ENCODE measurements around the gene DNAAF1.
A peak's percentile ranks its signal among the peaks of the same experiment; 100 is the strongest.

The DNAAF1 gene

DNA sequence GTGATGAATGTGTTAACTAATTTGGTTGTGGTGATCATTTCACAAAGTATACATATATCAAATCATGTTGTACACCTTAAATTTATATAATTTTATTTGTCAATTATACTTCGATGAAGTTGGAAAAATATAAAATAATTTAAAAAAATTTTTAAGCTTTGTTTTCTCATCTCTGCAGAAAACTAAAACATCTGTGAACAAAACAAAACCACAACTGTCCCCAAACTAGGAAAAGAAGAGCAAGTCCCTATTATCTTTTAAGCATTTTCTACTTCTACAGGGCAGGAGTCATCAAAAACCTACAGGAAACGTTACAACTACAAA lies 6.6 kb upstream of the DNAAF1 start:
- no peak overlapping the region for H3K4me3 ChIP-seq (ENCODE audit: low read depth, low read length)
- DNase-seq (ENCODE audit: low read depth): no peak
- TF ChIP-seq, protein P1, sequence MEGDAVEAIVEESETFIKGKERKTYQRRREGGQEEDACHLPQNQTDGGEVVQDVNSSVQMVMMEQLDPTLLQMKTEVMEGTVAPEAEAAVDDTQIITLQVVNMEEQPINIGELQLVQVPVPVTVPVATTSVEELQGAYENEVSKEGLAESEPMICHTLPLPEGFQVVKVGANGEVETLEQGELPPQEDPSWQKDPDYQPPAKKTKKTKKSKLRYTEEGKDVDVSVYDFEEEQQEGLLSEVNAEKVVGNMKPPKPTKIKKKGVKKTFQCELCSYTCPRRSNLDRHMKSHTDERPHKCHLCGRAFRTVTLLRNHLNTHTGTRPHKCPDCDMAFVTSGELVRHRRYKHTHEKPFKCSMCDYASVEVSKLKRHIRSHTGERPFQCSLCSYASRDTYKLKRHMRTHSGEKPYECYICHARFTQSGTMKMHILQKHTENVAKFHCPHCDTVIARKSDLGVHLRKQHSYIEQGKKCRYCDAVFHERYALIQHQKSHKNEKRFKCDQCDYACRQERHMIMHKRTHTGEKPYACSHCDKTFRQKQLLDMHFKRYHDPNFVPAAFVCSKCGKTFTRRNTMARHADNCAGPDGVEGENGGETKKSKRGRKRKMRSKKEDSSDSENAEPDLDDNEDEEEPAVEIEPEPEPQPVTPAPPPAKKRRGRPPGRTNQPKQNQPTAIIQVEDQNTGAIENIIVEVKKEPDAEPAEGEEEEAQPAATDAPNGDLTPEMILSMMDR (IDR thresholded peaks at IDR 0.05; ENCODE audit: low read depth, low read length, missing control alignments): no peak

DNA sequence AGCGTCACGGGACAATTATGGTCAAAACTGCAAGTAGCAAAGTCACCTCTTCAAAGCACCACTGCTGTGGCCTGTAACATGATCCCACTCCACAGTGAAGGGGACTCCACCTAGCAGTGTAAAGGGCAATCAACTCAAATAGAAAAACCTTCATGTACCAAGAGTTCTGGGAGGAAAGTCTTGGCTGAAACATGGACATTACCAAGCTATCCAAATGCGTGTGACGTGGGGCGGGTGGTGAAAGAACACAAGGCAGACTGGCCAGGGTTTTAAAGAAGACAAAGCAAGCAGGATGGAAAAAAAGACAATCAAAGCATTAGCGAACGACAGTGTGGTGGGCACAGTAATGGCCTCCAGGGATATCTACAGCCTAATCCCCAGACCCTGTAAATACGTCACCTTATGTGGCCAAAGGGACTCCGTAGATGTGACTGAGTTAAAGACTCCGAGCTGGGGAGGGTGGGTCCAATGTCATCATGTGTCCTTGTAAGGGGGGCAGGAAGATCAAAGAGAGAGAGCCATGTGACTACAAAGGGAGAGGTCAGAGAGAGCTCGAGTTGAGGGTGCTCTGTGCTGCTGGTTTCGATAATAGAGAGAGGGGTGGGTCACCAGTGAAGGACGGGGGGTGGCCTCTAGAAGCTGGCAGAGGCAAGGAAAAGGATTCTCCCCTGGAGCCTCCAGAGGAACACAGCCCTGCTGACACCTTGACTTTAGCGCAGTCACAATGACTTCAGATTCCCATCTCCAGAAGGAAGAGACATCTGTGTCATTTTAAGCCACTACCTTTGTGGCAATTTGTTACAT lies 6.1 kb upstream of the DNAAF1 start:
- TF ChIP-seq, protein P1 (IDR thresholded peaks at IDR 0.05; ENCODE audit: low read depth, low read length, missing control alignments): no peak
- no peak for DNase-seq (ENCODE audit: low read depth)
- no peak overlapping the region for H3K4me3 ChIP-seq (ENCODE audit: low read depth, low read length)

DNA sequence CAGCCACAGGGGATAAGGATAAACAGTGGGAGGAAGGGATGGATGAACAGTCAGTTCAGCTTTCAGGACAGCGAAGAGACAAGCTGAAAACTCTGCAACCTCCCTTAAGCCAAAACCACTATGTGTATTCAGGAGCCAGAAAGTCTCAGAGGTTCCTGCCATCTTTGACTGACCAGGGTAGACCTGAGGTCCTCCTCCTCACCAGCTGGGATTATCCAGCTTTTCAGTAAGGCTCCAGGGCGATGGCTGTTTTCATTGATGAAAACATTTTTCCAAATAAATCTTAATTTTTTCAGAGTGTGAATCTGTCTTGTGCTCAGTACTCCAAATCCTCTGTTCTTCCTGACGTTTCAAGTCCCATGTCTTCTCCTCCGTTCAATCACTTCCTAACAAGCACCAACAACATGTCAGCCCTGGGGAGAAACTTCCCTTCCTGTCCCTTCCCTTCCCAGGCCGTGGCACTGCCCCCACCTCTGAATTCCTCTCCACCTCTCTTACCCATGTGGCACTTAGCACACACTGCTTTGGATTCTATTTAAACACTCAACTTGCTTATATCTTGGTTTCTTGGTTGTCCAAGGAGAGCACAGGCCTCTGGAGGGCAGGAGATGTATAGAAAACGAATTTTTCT lies 5.4 kb upstream of the DNAAF1 start:
- DNase-seq (ENCODE audit: low read depth): no peak
- H3K4me3 ChIP-seq (ENCODE audit: low read depth, low read length): no peak overlapping the region
- TF ChIP-seq, protein P1 (IDR thresholded peaks at IDR 0.05; ENCODE audit: low read depth, low read length, missing control alignments): no peak

DNA sequence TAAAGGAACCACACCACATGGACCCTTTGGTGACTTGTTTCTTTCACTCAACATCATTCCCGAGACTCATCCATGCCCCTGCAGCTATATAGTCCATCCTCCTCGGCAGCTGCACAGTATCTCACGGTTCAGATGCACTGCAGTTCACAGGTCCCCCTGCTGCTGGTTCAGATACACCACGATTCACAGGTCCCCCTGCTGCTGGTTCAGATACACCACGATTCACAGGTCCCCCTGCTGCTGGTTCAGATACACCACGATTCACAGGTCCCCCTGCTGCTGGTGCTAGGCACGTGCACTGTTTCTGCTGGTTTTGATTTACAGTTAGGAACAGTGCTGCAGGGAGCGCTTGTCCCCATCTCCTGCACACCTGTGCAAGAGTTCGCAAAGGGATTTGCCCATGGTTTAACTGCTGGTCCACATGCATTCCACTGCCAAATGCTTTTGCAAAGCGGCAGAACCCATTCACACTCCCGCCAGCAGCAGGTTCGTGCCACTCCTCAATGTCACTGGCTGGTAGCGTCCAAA lies 3.9 kb upstream of the DNAAF1 start:
- TF ChIP-seq, protein P1 (IDR thresholded peaks at IDR 0.05; ENCODE audit: low read depth, low read length, missing control alignments): peak; percentile 20
- no peak for DNase-seq (ENCODE audit: low read depth)
- no peak overlapping the region for H3K4me3 ChIP-seq (ENCODE audit: low read depth, low read length)

DNA sequence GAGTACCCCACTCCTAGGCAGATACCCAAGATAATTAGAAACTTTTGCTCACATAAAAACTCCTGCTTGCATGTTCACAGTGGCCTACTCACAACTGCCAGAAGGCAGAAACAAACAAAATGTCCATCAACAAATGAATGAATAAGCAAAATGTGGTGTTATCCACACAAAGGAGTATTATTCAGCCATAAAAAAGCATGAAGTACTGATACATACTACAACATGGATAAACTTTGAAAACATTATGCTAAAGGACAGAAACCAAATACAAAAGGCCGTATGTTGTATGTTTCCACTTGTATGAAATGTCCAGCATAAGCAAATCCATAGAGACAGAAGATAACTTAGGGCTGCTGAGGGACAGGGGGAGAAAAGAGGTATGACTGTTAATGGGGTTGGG lies 2.0 kb upstream of the DNAAF1 start:
- no peak overlapping the region for H3K4me3 ChIP-seq (ENCODE audit: low read depth, low read length)
- DNase-seq (ENCODE audit: low read depth): no peak

DNA sequence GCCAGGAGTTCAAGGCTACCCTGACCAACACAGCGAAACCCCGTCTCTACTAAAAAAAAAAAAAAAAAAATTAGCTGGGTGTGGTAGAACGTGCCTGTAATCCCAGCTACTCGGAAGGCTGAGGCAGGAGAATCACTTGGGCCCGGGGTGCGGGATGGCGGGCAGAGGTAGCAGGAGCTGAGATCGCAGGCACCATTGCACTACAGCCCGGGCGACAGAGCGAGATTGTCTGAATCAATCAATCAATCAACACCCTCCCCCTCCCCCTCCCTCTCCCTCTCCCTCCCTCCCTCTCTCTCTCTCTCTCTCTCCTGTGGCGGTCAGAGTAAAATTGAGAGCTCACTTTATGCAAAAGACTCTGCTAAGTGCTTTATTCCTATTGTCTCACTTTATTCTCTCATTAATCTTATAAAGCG lies 1.3 kb upstream of the DNAAF1 start:
- TF ChIP-seq, protein P1 (IDR thresholded peaks at IDR 0.05; ENCODE audit: low read depth, low read length, missing control alignments): no peak
- DNase-seq (ENCODE audit: low read depth): no peak
- H3K4me3 ChIP-seq (ENCODE audit: low read depth, low read length): peak overlapping the region; percentile 82

More for the DNA sequence above, 2.0 kb upstream of the DNAAF1 start:
- TF ChIP-seq, protein P1 (IDR thresholded peaks at IDR 0.05; ENCODE audit: low read depth, low read length, missing control alignments): no peak
